ENCODE measurements around the gene MTUS2.
"Not testable (repeated sequence)": the region's sequence is repeated elsewhere in the genome, so short reads cannot be mapped to it uniquely, and the experiment has no call there.

The MTUS2 gene

DNA sequence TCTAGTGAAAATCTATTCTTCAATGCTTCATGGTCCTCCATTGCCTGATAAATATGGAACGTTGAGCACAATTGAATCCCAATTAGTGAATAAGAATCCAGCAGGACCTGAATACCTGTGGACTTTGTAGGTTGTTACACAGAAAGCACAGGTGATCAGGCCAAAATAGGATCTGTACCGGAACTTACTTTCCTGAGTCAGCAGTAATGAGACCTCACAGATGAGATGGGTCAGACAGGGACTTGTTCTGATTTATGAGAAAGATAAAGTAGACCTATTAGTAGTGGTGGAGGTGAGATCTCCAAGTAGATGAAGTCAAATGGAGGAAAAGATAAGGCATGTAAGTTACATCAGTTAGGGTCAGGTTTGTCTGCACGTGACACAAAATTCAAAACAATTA is 351.1 kb downstream of the MTUS2 start:
- H3K4me3 Mint-ChIP-seq: no peak overlapping the region
- no peak for DNase-seq
- no peaks in the 10 kb centered on the region for H3K36me3 Mint-ChIP-seq
- H3K27me3 Mint-ChIP-seq: peaks cover 9 to 18% of the 10 kb centered on the region in 2 donors
- no peak overlapping the region for H3K27ac Mint-ChIP-seq
- ATAC-seq (replicated peaks): no peak
- H3K9me3 Mint-ChIP-seq: peaks cover 0 to 5% of the 10 kb centered on the region in 2 donors
- peaks cover 0 to 2% of the 10 kb centered on the region in 2 donors for H3K4me1 Mint-ChIP-seq

DNA sequence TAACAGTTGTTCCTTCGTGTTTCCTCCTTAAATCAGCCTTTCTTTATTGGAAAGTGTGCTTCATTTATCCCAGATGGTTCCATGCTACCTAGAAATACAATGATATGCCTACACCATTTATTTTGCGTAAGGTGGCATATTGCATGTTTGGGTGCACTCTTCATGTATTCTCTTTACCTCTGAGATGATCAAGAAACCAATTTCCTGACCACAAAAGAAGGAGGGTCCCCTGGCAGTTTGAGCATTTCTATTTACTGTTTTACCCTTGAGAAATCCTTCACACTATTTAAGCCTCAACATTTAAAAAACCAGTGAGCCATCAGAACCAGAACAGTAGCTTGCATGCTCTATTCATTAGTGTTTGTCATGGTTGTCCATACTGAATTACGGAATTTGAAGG is 354.0 kb downstream of the MTUS2 start:
- peaks cover 0 to 2% of the 10 kb centered on the region in 2 donors for H3K4me1 Mint-ChIP-seq
- no peak overlapping the region for H3K27ac Mint-ChIP-seq
- peaks cover 3 to 6% of the 10 kb centered on the region in 2 donors for H3K9me3 Mint-ChIP-seq
- no peak for ATAC-seq (replicated peaks)
- no peaks in the 10 kb centered on the region for H3K36me3 Mint-ChIP-seq
- no peak overlapping the region for H3K4me3 Mint-ChIP-seq
- peaks cover 14 to 19% of the 10 kb centered on the region in 2 donors for H3K27me3 Mint-ChIP-seq
- no peak for DNase-seq

DNA sequence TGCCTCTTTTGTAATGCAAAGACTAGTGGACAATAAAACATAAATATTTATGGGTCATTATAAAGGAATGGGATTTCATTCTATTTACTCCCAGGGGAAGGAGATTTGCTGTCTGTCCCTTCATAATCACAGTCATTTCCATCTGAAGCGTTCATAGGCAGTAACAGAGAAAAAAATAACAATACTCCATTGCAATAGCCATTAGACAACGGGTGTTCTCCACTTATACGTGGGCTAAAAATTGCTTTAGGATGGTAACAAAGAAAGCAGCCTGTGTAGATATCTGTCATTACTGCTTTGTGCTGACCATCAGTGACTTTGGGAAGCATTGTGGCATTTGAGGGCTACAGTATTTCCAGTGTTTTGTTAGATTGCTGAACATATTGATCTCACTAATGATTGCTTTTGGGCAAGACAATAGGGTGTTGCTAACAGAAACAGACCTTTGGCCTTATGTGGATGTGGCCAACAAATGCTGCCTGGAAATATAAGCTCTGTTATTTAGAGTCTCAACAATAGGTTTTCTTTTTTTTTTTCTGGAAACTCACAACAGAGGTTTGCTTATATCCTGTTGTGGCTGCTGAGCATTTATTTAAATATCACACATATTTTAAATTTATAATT is 355.2 kb downstream of the MTUS2 start:
- H3K36me3 Mint-ChIP-seq: no peaks in the 10 kb centered on the region
- no peak overlapping the region for H3K4me3 Mint-ChIP-seq
- no peak overlapping the region for H3K27ac Mint-ChIP-seq
- H3K27me3 Mint-ChIP-seq: peaks cover 14 to 19% of the 10 kb centered on the region in 2 donors
- ATAC-seq (replicated peaks) (no peak), DNase-seq (no peak)
- peaks cover 3 to 6% of the 10 kb centered on the region in 2 donors for H3K9me3 Mint-ChIP-seq
- H3K4me1 Mint-ChIP-seq: no peaks in the 10 kb centered on the region

DNA sequence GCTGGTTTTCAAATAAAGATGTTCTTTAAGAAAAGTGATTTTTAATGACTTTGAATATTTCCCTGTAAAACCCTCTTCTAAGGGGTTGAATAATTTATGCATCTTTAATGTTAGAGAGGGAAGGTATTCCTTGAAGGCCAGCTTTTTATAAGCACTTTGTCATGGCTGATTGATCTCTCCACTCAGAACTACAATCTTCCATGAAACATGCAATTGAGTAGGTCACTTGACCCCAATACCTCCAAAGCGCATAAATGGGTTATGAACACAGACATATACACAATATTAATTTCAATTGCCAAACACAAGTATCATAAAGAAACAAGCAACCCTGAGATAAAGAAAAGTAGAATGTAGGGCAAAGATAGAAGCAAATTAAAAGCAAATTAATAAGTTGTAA is 359.9 kb downstream of the MTUS2 start:
- Mint-ChIP-seq H3K4me3 (no peak overlapping the region), H3K4me1 (no peaks in the 10 kb centered on the region), H3K27ac (no peak overlapping the region), H3K27me3 (peaks cover 5 to 7% of the 10 kb centered on the region in 2 donors), H3K9me3 (peaks cover 11 to 17% of the 10 kb centered on the region in 2 donors), H3K36me3 (peaks cover 0 to 1% of the 10 kb centered on the region in 2 donors)
- DNase-seq: no peak
- no peak for ATAC-seq (replicated peaks)

DNA sequence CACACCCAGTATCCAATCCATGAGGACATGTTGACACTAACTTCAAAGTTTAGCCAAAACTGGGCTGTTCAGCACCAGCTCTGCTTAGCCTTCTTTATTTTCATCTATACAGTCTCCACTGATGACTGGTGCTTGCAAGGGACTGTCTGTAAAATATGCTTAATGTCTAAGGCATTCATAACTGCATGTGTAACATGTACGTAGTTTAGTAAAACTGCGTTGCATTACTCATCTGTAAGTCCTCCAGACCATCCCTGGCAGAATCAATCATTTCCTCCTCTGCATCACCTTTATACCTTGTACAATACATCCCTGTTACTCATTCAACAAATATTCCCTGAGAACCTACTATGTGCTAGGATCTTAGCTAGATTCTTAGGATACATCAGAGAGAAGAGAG is 362.1 kb downstream of the MTUS2 start:
- DNase-seq (no peak), ATAC-seq (replicated peaks) (no peak)
- Mint-ChIP-seq H3K9me3 (peaks cover 12 to 22% of the 10 kb centered on the region in 2 donors), H3K27me3 (no peaks in the 10 kb centered on the region), H3K36me3 (peaks cover 0 to 2% of the 10 kb centered on the region in 2 donors), H3K4me1 (no peaks in the 10 kb centered on the region), H3K4me3 (no peak overlapping the region), H3K27ac (no peak overlapping the region)

DNA sequence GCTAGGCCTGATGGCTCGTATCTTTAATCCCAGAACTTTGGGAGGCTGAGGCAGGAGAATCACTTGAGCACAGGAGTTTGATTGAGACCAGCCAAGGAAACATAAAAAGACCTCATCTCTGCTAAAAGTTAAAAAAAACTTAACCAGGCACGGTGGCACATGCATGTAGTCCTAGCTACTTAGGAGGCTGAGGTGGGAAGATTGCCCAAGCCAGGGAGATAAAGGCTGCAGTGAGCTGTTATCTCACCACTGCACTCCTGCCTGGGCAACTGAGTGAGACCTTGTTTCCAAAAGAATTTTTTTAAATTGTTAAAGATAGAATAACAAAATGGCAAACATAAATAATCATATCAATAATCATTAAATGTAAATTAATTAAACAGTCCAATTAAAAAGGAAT is 365.8 kb downstream of the MTUS2 start:
- peaks cover 14 to 22% of the 10 kb centered on the region in 2 donors for H3K9me3 Mint-ChIP-seq
- peaks cover 0 to 5% of the 10 kb centered on the region in 2 donors for H3K27me3 Mint-ChIP-seq
- H3K4me1 Mint-ChIP-seq: no peaks in the 10 kb centered on the region
- ATAC-seq (replicated peaks) (no peak), DNase-seq (no peak)
- H3K4me3 Mint-ChIP-seq: no peak overlapping the region
- H3K36me3 Mint-ChIP-seq: peaks cover 0 to 2% of the 10 kb centered on the region in 2 donors
- H3K27ac Mint-ChIP-seq: no peak overlapping the region

DNA sequence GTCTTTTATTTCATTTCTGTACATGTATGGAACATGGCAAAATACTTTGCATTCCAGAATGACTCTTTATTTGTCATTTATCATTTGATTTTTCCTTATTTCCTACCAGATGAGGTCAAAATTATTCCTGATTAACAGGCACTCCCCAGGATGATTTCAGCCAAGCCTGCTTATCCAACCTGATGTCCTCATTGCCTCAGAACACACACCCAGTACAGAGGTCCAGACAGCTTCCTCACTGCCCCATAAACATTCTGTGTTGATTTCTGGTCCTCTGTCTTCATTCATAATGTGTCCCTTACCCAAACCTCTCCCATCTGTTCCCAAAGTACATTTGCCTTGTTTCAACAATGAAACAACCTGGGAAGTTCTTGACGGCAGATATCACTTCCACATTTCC is 367.4 kb downstream of the MTUS2 start:
- H3K27me3 Mint-ChIP-seq: peaks cover 0 to 5% of the 10 kb centered on the region in 2 donors
- peaks cover 14 to 22% of the 10 kb centered on the region in 2 donors for H3K9me3 Mint-ChIP-seq
- no peaks in the 10 kb centered on the region for H3K4me1 Mint-ChIP-seq
- ATAC-seq (replicated peaks): no peak
- peaks cover 0 to 2% of the 10 kb centered on the region in 2 donors for H3K36me3 Mint-ChIP-seq
- H3K4me3 Mint-ChIP-seq: no peak overlapping the region
- no peak for DNase-seq
- no peak overlapping the region for H3K27ac Mint-ChIP-seq

DNA sequence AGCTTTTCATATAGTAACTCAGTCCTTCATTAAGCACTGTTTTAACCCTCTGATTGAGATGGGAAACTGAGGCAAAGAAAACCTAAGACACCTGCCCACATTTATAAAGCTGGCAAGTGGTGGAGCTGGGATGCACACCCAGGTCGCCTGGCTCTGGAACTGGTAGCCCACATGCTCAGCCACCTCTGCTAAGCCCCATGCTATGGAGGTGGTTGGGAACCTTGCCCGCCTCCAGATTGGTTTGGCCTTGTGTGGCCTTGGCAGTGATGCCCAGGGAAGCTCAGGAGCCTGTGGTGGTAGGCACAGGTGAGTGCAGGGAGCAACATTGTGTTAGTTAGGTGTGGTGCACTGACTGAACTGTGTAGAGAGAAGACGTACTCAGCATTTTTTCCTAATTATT is 370.2 kb downstream of the MTUS2 start:
- H3K27me3 Mint-ChIP-seq: peaks cover 0 to 8% of the 10 kb centered on the region in 2 donors
- no peaks in the 10 kb centered on the region for H3K4me1 Mint-ChIP-seq
- no peak overlapping the region for H3K4me3 Mint-ChIP-seq
- no peak overlapping the region for H3K27ac Mint-ChIP-seq
- peaks cover 5 to 11% of the 10 kb centered on the region in 2 donors for H3K9me3 Mint-ChIP-seq
- DNase-seq (no peak), ATAC-seq (replicated peaks) (no peak)
- peaks cover 0 to 3% of the 10 kb centered on the region in 2 donors for H3K36me3 Mint-ChIP-seq

DNA sequence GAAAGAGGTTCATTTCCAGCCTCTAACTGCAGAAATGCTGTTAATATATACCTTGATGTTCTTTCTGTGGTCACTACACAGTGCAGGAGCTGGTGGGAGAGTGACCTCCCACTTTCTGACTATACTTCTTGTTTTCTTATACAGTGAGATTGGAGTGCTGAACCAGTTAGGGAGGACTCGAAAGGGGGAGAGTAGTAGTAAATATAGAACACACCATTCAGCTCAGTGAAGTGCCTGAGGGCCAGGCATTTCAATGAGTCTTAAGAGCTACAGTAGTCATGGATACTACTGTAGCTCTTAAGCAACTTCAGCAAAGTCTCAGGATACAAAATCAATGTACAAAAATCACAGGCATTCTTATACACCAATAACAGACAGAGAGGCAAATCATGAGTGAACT is 372.9 kb downstream of the MTUS2 start:
- no peak for ATAC-seq (replicated peaks)
- Mint-ChIP-seq H3K27ac (no peak overlapping the region), H3K36me3 (peaks cover 0 to 3% of the 10 kb centered on the region in 2 donors)

DNA sequence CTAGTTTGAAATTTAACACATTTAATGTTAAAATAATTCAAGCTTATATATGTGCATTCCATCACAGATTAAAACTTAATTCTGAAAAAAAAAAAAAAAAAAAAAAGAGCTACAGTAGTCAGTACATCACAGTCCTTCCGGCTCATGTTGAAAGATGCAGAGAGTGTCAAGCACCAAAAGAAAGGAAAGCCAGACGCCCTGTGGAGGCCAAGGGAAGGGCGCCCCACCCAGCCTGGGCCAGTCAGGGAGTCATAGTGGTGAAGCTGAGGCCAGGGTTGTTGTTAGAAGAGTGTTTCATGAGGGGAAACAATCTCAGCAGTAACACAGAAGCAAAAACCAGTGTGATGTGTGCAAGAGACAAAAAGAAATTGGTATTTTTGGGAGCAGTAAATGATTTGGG is 375.3 kb downstream of the MTUS2 start:
- ATAC-seq (replicated peaks): no peak
- Mint-ChIP-seq H3K4me1 (peaks cover 10 to 13% of the 10 kb centered on the region in 2 donors), H3K4me3 (no peak overlapping the region)

More for the DNA sequence above, 372.9 kb downstream of the MTUS2 start:
- peaks cover 7 to 17% of the 10 kb centered on the region in 2 donors for H3K9me3 Mint-ChIP-seq
- H3K4me1 Mint-ChIP-seq: peaks cover 10 to 13% of the 10 kb centered on the region in 2 donors
- peaks cover 0 to 8% of the 10 kb centered on the region in 2 donors for H3K27me3 Mint-ChIP-seq
- no peak overlapping the region for H3K4me3 Mint-ChIP-seq
- no peak for DNase-seq

DNA sequence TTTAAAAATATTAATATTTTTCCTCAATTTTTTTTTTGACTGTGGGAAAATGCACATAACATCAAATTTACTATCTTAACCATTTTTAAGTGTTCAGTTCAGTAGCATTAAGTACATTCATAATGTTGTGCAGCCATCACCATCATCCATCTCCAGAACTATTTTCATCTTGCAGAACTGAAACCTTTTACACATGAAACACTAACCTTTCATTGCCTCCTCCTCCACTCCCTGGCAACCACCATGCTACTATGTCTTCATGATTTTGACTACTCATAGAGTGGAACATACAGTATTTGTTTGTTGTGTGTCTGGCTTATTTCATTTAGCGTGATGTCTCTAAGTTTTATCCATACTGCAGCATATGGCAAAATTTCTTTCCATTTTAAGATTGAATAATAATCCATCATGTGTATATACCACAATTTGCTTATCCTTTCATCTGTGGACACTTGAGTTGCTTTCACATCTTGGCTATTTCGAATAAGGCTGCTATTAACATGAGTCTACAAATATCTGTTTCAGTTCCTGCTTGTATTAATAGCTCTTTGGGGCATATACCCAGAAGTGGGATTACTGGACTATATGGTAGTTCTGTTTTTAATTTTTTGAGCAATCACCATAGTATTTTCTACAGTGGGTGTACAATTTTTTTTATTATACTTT is 376.4 kb downstream of the MTUS2 start:
- DNase-seq (peak; percentile 10), ATAC-seq (replicated peaks) (peak; percentile 97 to 98)
- H3K36me3 Mint-ChIP-seq: peaks cover 0 to 6% of the 10 kb centered on the region in 2 donors
- peaks cover 3 to 8% of the 10 kb centered on the region in 2 donors for H3K27me3 Mint-ChIP-seq
- H3K27ac Mint-ChIP-seq: peak overlapping the region; percentile 53
- peak overlapping the region in 1 of 2 donors; percentile 2 for H3K4me3 Mint-ChIP-seq
- H3K4me1 Mint-ChIP-seq: peaks cover 10 to 13% of the 10 kb centered on the region in 2 donors
- peaks cover 13 to 17% of the 10 kb centered on the region in 2 donors for H3K9me3 Mint-ChIP-seq

More for the DNA sequence above, 375.3 kb downstream of the MTUS2 start:
- Mint-ChIP-seq H3K27ac (no peak overlapping the region), H3K27me3 (peaks cover 0 to 3% of the 10 kb centered on the region in 2 donors), H3K9me3 (peaks cover 13 to 17% of the 10 kb centered on the region in 2 donors), H3K36me3 (peaks cover 0 to 6% of the 10 kb centered on the region in 2 donors)
- DNase-seq: no peak

DNA sequence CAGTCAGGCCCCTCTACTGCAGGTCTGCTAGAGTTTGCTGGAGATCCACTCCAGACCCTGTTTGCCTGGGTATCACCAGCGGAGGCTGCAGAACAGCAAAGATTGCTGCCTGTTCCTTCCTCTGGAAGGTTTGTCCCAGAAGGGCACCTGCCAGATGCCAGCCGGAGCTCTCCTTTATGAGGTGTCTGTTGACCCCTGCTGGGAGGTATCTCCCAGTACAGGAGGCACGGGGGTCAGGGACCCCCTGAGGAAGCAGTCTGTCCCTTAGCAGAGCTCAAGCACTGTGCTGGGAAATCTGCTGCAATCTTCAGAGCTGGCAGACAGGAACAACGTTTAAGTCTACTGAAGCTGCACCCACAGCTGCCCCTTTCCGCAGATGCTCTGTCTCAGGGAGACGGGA is 382.6 kb downstream of the MTUS2 start:
- not testable (repeated sequence) for H3K4me3 Mint-ChIP-seq; H3K27ac Mint-ChIP-seq; H3K36me3 Mint-ChIP-seq; ATAC-seq (replicated peaks); DNase-seq; H3K27me3 Mint-ChIP-seq; H3K4me1 Mint-ChIP-seq
- peaks cover 16 to 18% of the 10 kb centered on the region in 2 donors for H3K9me3 Mint-ChIP-seq

DNA sequence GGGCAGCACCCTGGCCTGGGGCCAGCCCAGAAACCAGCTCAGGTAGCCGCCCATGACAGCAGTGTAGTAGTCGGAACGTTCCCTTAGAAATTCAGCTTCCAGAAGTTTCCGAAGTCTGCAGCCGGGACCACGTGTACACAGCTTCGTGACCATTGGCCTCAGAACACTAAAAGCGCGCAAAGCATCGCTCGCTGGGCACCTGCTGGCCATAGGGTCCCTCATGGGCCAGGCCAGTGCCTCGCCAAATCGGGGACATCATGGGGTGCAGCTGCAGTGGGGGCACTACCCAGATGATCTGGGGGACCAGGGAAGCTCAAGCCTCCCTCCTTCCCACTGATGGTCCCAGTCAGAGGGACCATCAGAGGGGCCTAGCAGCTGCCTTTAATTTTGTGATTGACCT is 384.5 kb downstream of the MTUS2 start:
- ATAC-seq (replicated peaks) (no peak), DNase-seq (no peak)
- Mint-ChIP-seq H3K27me3 (peaks cover 5 to 8% of the 10 kb centered on the region in 2 donors), H3K4me1 (no peaks in the 10 kb centered on the region), H3K36me3 (no peaks in the 10 kb centered on the region), H3K9me3 (peaks cover 13 to 21% of the 10 kb centered on the region in 2 donors), H3K4me3 (no peak overlapping the region), H3K27ac (no peak overlapping the region)

DNA sequence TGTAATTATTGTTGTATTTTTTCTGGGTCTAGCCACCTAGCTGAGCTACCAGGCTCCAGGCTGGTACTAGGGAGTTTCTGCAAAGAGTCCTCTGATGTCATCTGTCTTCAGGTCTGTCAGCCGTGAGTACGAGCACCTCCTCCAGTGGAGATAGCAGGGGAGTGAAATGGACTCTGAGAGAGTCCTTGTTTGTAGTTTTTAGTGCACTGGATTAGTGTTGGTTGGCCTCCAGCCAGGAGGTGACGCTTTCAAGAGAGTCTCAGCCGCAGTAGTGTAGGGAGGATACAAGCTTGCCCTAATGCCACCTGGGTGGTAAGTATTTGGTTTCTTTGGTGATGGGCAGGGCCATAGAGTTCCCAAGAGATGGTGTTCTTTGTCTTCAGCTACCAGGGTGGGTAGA is 390.5 kb downstream of the MTUS2 start:
- peaks cover 11 to 15% of the 10 kb centered on the region in 2 donors for H3K9me3 Mint-ChIP-seq
- no peaks in the 10 kb centered on the region for H3K4me1 Mint-ChIP-seq
- DNase-seq (no peak), ATAC-seq (replicated peaks) (no peak)
- no peaks in the 10 kb centered on the region for H3K36me3 Mint-ChIP-seq
- H3K27me3 Mint-ChIP-seq: peaks cover 5 to 6% of the 10 kb centered on the region in 2 donors
- H3K4me3 Mint-ChIP-seq: no peak overlapping the region
- no peak overlapping the region for H3K27ac Mint-ChIP-seq

DNA sequence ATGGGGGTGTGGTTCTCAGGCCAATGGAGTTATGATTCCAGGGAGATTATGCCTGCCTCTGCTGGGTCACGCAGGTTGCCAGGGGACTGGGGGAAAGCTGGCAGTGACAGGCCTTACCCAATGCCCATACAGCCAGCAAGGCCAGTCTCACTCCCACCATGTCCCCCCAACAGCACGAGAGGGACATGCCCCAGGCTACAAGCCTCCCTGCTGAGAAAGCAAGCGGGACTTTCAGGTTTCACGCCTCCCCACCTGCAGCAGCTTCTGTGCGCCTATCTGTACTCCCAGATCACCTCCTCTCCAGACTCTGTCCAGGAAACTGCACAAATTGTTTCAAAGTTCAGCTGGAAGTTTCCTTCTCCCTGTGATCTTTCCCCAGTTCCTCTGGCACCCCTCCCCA is 391.0 kb downstream of the MTUS2 start:
- H3K27ac Mint-ChIP-seq; H3K36me3 Mint-ChIP-seq; H3K27me3 Mint-ChIP-seq; ATAC-seq (replicated peaks); DNase-seq; H3K4me1 Mint-ChIP-seq; H3K4me3 Mint-ChIP-seq: not testable (repeated sequence)
- peaks cover 11 to 15% of the 10 kb centered on the region in 2 donors for H3K9me3 Mint-ChIP-seq
